C4-2B (cell line): ENCODE results near the gene NEURL2.

Experiments
- H3K27ac ChIP-seq: fragments of 450-650 bp; 2 replicates; pipeline ENCODE4 v1.5.1; 2017
- ZFX ChIP-seq: fragments of 450-650 bp; IDR thresholded peaks from 2 replicates; pipeline ENCODE4 v1.6.1; 2017
- TF ChIP-seq, protein P1 (sequence below): fragments of 450-650 bp; conservative IDR thresholded peaks from 2 replicates; pipeline ENCODE4 v1.5.1; 2017; ENCODE audit warnings: mild to moderate bottlenecking

The NEURL2 gene

DNA sequence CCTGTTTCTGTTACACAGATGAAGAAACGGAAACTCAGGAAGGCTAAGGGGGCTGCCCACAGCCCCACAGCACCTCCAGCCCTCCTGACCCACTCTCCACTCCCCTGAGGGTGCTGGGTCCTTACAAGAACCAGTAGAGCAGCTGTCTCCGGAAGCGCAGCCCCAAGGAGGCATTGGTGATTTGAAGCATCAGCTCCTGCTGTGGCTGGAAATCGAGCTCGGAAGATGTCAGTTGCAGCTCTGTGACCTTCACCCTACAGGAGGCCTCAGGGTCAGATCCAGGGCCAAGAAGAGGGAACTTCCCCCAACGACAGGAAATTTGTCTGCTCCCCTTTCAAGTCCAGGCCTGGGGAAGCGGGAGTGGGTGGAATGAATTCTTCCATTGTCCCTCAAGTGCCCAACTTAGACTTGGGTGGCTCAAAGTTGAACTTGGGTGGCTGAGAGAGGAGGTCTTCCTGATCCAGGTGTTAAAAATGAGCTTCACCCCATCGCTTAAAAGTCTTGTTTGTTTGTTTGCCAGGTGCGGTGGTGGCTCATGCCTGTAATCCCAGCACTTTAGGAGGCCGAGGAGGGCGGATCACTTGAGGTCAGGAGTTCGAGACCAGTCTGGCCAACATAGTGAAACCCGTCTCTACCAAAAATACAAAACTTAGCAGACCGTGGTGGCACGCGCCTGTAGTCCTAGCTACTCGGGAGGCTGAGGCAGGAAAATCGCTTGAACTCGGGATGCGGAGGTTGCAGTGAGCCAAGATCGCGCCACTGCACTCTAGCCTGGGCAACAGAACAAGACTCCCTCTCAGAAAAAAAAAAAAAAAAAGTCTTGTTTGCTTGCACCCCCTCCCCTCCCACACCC lies 19.0 kb upstream of the NEURL2 start:
- TF ChIP-seq, protein P1, sequence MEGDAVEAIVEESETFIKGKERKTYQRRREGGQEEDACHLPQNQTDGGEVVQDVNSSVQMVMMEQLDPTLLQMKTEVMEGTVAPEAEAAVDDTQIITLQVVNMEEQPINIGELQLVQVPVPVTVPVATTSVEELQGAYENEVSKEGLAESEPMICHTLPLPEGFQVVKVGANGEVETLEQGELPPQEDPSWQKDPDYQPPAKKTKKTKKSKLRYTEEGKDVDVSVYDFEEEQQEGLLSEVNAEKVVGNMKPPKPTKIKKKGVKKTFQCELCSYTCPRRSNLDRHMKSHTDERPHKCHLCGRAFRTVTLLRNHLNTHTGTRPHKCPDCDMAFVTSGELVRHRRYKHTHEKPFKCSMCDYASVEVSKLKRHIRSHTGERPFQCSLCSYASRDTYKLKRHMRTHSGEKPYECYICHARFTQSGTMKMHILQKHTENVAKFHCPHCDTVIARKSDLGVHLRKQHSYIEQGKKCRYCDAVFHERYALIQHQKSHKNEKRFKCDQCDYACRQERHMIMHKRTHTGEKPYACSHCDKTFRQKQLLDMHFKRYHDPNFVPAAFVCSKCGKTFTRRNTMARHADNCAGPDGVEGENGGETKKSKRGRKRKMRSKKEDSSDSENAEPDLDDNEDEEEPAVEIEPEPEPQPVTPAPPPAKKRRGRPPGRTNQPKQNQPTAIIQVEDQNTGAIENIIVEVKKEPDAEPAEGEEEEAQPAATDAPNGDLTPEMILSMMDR, result no peak
- no peak for TF ChIP-seq ZFX
- H3K27ac ChIP-seq, result no peak overlapping the region

DNA sequence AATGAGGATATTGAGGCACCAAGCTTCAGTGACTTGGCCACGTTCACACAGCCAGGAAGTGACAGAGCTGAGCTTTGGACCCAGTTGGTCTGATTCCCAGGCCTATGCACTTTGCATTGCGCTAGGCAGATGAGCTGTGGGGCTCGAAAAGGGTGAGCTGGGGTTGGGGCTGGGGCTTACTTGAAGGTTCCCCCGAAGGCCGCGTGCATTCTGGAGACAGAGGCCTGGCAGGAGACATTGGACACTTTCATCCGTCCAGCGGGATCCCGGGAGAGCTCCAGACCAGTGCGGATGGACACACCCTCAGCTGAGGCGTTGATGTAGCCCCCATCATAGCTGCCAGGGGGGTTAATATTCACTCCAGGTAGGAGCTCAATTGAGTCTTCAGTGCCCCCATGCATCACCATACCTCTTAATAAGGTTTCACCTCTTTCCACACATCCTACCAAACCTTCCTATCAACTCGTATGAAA lies 18.4 kb upstream of the NEURL2 start:
- TF ChIP-seq ZFX, result no peak
- TF ChIP-seq, protein P1, result no peak
- no peak overlapping the region for H3K27ac ChIP-seq

DNA sequence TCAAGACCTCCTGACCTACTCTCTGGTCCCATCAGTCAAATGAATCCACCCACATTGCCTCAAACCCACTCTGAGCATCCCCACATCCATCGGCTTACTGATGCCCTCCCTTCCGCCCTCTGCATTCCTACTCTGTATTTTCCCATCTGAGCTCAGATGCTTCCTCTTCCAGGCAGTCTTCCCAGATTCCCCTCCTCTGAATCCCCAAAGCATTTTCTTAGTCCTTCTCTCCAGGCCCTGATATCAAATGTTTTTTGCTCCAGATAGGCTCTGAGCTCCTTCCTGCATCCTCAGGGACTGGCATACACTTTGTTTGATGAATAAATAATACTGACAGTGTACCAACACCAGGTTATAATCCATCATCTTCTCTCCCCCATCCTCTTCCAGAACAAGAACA lies 17.1 kb upstream of the NEURL2 start:
- no peak for TF ChIP-seq ZFX
- TF ChIP-seq, protein P1, result no peak
- H3K27ac ChIP-seq, result no peak overlapping the region

DNA sequence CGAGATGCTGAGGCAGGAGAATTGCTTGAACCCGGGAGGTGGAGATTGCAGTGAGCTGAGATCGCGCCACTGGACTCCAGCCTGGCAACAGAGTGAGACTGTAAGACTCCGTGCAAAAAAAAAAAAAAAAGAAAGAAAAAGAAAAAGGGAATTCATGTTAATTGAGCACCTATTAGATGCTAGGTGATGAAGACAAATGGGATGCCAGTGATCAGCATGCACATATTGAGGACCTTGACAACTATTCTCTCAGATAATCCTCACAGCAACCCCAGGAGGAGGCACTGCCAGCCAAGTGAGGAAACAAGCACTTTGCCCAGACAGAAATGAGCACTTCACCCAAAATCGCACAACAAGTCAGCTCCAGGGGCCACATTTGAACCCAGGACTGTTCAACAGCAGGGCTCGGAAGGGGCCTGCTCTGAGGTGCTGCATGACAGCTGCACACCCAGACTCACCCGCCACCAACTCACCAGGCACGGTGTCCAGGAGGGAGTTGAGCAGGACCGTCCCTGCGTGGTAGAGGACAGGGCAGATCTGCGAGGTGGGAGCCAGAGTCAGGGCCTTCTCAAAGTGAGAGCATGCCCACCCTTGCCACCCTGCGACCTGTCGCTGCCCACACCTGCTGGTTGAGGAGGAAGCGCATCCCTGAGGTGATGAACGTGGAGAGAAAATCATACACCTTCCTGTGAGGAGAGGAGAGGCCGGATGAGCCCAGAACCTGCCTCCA lies 16.4 kb upstream of the NEURL2 start:
- TF ChIP-seq ZFX, result no peak
- TF ChIP-seq, protein P1, result no peak
- no peak overlapping the region for H3K27ac ChIP-seq

DNA sequence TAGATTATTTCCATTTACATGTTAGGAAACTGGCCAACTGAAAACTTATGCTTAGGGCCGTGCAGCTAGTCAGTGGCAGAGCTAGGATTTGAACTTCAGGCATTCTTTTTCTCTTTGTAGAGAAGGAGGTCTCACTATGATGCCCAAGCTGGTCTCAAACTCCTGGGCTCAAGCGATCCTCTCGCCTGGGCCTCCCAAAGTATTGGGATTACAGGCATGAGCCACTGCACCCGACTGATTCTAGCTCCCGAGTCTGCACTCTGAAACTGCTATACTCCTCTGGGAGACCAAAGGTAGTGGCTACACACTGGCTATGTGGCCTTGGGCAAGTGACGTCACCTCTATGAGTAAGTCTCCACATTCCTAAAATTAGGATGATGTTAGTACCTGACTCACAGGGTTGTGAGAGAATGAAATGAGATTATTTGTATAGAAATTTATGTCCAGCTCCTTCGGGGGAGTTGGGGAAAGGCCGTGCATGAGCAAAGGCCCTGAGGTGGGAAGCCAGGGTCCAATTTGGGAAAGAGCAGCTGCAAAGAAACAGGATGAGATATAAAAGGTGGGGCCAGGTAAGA lies 14.6 kb upstream of the NEURL2 start:
- TF ChIP-seq ZFX, result no peak
- TF ChIP-seq, protein P1, result no peak
- no peak overlapping the region for H3K27ac ChIP-seq

DNA sequence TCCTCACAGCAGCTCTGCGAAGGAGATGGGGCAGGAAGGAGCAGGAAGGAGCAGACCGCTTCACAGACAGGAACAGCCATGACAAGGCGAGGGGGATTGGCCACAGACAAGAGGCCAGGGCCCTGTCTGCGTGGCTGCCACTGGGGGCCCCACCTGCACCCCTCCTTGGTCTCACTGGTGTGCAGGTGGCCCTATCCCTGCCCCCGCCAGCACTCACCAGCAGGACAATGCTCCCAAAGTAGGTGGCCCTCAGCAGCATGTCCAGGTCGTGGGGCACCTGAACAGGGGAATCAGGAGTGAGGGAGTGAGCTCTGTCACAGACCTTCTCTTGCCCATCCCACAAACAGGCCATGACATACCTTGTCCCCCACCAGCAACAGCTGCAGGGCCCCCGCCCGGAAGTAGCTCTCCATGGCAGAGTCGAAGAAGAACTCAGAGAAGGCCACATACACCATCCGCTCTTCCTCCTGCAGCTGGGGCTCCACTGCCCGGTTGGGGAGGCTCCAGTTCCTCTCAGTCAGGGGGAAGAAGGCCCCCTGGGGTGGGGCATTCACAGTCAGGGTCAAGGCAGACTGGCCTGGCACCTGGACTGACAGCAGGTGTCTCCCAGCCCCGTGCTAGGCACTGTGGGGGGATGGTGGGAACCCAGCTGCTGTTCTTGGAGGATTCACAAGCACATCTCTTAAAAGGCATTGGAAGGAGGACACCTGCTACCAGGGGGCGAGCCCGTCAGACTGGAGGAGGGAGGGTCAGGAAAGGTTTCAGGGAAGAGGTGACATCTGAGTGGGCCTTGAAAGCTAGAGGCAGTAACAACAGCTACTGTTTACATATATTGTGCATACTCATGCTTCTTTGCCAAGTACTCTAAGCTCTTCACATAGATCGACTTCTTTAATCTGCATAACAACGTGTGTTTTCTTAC lies 13.8 kb upstream of the NEURL2 start:
- TF ChIP-seq, protein P1, result no peak
- no peak for TF ChIP-seq ZFX
- no peak overlapping the region for H3K27ac ChIP-seq
